H1 (cell line): ENCODE results near the gene DKK1. TPM values are rescaled to one million over a fixed set of nuclear protein-coding genes. Genes with fewer than 3 reads are reported as not detected.

Experiments
- CTCF ChIA-PET: fragments of 300-600 bp; sonication (Branson Sonifier 250); formaldehyde crosslinking; loops from one replicate; lab custom pipeline; 2021; ENCODE audit not compliant: partially characterized antibody; lab: Charles Lee
- POLR2A ChIA-PET: fragments of 300-600 bp; sonication (Branson Sonifier 250); formaldehyde crosslinking; loops from one replicate; lab custom pipeline; 2021; ENCODE audit warnings: inconsistent platforms; ENCODE audit not compliant: partially characterized antibody; lab: Charles Lee
- DNase-seq, 2 experiments: peaks; one replicate each; pipeline versions ENCODE4 v3.0.0 to v3.0.0-alpha.2; 2010 to 2022; ENCODE audit warnings: low spot score in 2 of 2, low read depth in 1 of 2, mixed read lengths in 1 of 2
- FAIRE-seq: peaks from 2 replicates; lab custom pipeline; 2011; peaks lifted over from hg19 to GRCh38; lab: Jason Lieb, UNC
- H2AFZ ChIP-seq: 2 replicates; pipeline ENCODE4 v1.8.1; 2012; ENCODE audit warnings: low read length, inconsistent platforms
- H2AK5ac ChIP-seq: 2 replicates; pipeline ENCODE4 v1.6.1; 2013; ENCODE audit warnings: low read depth, low read length
- H2BK120ac ChIP-seq: replicated peaks from 2 replicates; pipeline ENCODE3; 2013; ENCODE audit warnings: low read depth, low read length, inconsistent platforms
- H2BK12ac ChIP-seq: 2 replicates; pipeline ENCODE4 v1.6.1; 2013; ENCODE audit warnings: low read depth, low read length
- H2BK15ac ChIP-seq: 2 replicates; pipeline ENCODE4 v1.6.1; 2013; ENCODE audit warnings: low read length
- H2BK20ac ChIP-seq: 2 replicates; pipeline ENCODE4 v1.6.1; 2013; ENCODE audit warnings: low read length
- H2BK5ac ChIP-seq: 2 replicates; pipeline ENCODE4 v1.6.1; 2013; ENCODE audit warnings: low read depth, low read length
- H3K14ac ChIP-seq: 2 replicates; pipeline ENCODE4 v1.6.1; 2013; ENCODE audit warnings: inconsistent platforms; ENCODE audit not compliant: insufficient read length
- H3K18ac ChIP-seq: 2 replicates; pipeline ENCODE4 v1.6.1; 2013; ENCODE audit warnings: low read length; ENCODE audit errors: extremely low read depth
- H3K23ac ChIP-seq: 2 replicates; pipeline ENCODE4 v1.6.1; 2013; ENCODE audit warnings: inconsistent platforms; ENCODE audit not compliant: insufficient read length
- H3K23me2 ChIP-seq: 2 replicates; pipeline ENCODE4 v1.6.1; 2013; ENCODE audit warnings: low read depth, low read length
- H3K27ac ChIP-seq: 2 replicates; pipeline ENCODE4 v1.6.1; 2011; ENCODE audit warnings: low read depth, low read length, inconsistent platforms
- H3K27me3 ChIP-seq, 4 experiments: replicated peaks in 1 of 4; 1 replicate in 1 of 4; 2 replicates in 3 of 4; pipeline versions ENCODE4 v1.6.1 to v1.8.1; 2011 to 2013; ENCODE audit warnings: low read length in 3 of 4, mild to moderate bottlenecking in 3 of 4, inconsistent platforms in 2 of 4, mixed read lengths in 2 of 4, moderate library complexity in 1 of 4; ENCODE audit not compliant: control insufficient read depth in 3 of 4, insufficient read depth in 3 of 4; ENCODE audit errors: extremely low read depth in 1 of 4
- H3K36me3 ChIP-seq, 4 experiments: 2 replicates each; pipeline versions ENCODE4 v1.6.1 to v1.8.1; 2011 to 2013; ENCODE audit warnings: mild to moderate bottlenecking in 4 of 4, low read length in 3 of 4, moderate library complexity in 2 of 4, control low read depth in 1 of 4, inconsistent platforms in 1 of 4; ENCODE audit not compliant: insufficient read depth in 4 of 4, control insufficient read depth in 2 of 4
- H3K4ac ChIP-seq: replicated peaks from 2 replicates; pipeline ENCODE3; 2013; ENCODE audit warnings: low read length, low read depth, mixed read lengths, inconsistent platforms; ENCODE audit not compliant: insufficient read length
- H3K4me1 ChIP-seq, 4 experiments: replicated peaks in 1 of 4; 1 replicate in 1 of 4; 2 replicates in 3 of 4; pipeline versions ENCODE4 v1.6.1 to v1.8.1; 2011 to 2013; ENCODE audit warnings: low read length in 3 of 4, inconsistent platforms in 2 of 4, mixed read lengths in 1 of 4; ENCODE audit not compliant: insufficient read depth in 4 of 4, control insufficient read depth in 3 of 4
- H3K4me2 ChIP-seq, 2 experiments: 2 replicates each; pipeline versions ENCODE4 v1.6.1 to v1.8.1; 2011 to 2013; ENCODE audit warnings: low read depth in 2 of 2, low read length in 2 of 2, control low read depth in 1 of 2, inconsistent platforms in 1 of 2, mild to moderate bottlenecking in 1 of 2; ENCODE audit not compliant: insufficient read depth in 1 of 2
- H3K4me3 ChIP-seq, 4 experiments: fragments of 200-600, 300-600 bp in 1 of 4; sonication (generic), shearing (Covaris generic), sonication (Bioruptor Twin) in 1 of 4; 2 replicates each; pipeline versions ENCODE4 v1.5.1 to v1.8.1; 2011 to 2016; ENCODE audit warnings: low read length in 4 of 4, low read depth in 3 of 4, control low read depth in 2 of 4, inconsistent platforms in 2 of 4, mild to moderate bottlenecking in 2 of 4, mixed read lengths in 1 of 4, moderate library complexity in 1 of 4; ENCODE audit not compliant: insufficient read depth in 2 of 4; ENCODE audit errors: extremely low read depth in 1 of 4
- H3K56ac ChIP-seq: replicated peaks from 2 replicates; pipeline ENCODE3; 2013; ENCODE audit warnings: low read depth, mild to moderate bottlenecking, mixed read lengths, low read length, inconsistent platforms; ENCODE audit not compliant: insufficient read length
- H3K79me1 ChIP-seq: 2 replicates; pipeline ENCODE4 v1.6.1; 2013; ENCODE audit warnings: low read depth, low read length, control low read depth
- H3K79me2 ChIP-seq, 2 experiments: 2 replicates each; pipeline versions ENCODE4 v1.6.1 to v1.8.1; 2012 to 2013; ENCODE audit warnings: low read length in 2 of 2, mild to moderate bottlenecking in 2 of 2, inconsistent platforms in 1 of 2; ENCODE audit not compliant: insufficient read depth in 2 of 2, control insufficient read depth in 1 of 2
- H3K9ac ChIP-seq, 4 experiments: replicated peaks in 1 of 4; 1 replicate in 1 of 4; 2 replicates in 3 of 4; pipeline versions ENCODE4 v1.6.1 to v1.8.1; 2011 to 2013; ENCODE audit warnings: low read depth in 3 of 4, low read length in 3 of 4, control low read depth in 2 of 4, mild to moderate bottlenecking in 2 of 4, moderate library complexity in 2 of 4, inconsistent platforms in 1 of 4; ENCODE audit errors: extremely low read depth in 1 of 4
- H3K9me3 ChIP-seq, 2 experiments: 2 replicates each; pipeline versions ENCODE4 v1.6.1 to v1.8.1; 2012 to 2013; ENCODE audit warnings: mild to moderate bottlenecking in 2 of 2, moderate library complexity in 2 of 2, control low read depth in 1 of 2, inconsistent platforms in 1 of 2, low read depth in 1 of 2, low read length in 1 of 2, mixed read lengths in 1 of 2; ENCODE audit not compliant: insufficient read depth in 2 of 2
- H4K20me1 ChIP-seq, 2 experiments: replicated peaks in 1 of 2; 2 replicates each; pipeline versions ENCODE3 to v1.8.1; 2011 to 2013; ENCODE audit warnings: inconsistent platforms in 2 of 2, low read length in 2 of 2, mild to moderate bottlenecking in 1 of 2; ENCODE audit not compliant: insufficient read depth in 2 of 2, control insufficient read depth in 1 of 2
- H4K5ac ChIP-seq: 2 replicates; pipeline ENCODE4 v1.6.1; 2013; ENCODE audit warnings: low read length, low read depth, mixed read lengths, inconsistent platforms; ENCODE audit not compliant: insufficient read length
- H4K8ac ChIP-seq: 2 replicates; pipeline ENCODE4 v1.8.0; 2013; ENCODE audit warnings: mild to moderate bottlenecking, moderate library complexity, low read length, inconsistent platforms; ENCODE audit not compliant: insufficient read depth; ENCODE audit errors: extremely low read depth
- H4K91ac ChIP-seq: replicated peaks from 2 replicates; pipeline ENCODE3; 2013; ENCODE audit warnings: low read length, mixed read lengths, inconsistent platforms; ENCODE audit not compliant: insufficient read length
- MAX ChIP-seq: IDR thresholded peaks from 2 replicates; pipeline ENCODE4 v1.6.1; 2012; ENCODE audit warnings: inconsistent platforms
- WGBS, 2 experiments: shearing (Covaris generic) in 1 of 2; methylation state at CpG; one replicate each; pipeline versions ENCODE4 v1.1.6 to v1.1.7; 2013 to 2015; ENCODE audit warnings: low lambda C conversion rate in 2 of 2, mixed read lengths in 2 of 2, inconsistent platforms in 1 of 2, low coverage in 1 of 2, missing lambda C conversion rate in 1 of 2; ENCODE audit not compliant: insufficient replicate concordance in 2 of 2, insufficient coverage in 1 of 2, insufficient read length in 1 of 2; ENCODE audit errors: extremely low coverage in 1 of 2, missing lambda C conversion rate in 1 of 2; 5-methylcytosine and 5-hydroxymethylcytosine counted together
- polyA plus RNA-seq, 7 experiments: library from polyadenylated mRNA; depleted of rRNA in 3 of 7; stranded (reverse) in 5 of 7; unstranded in 2 of 7; fragments of >200 nt in 5 of 7; fragments of 200-250 nt in 2 of 7; gene quantifications; 1 replicate in 5 of 7; 2 replicates in 1 of 7; 4 replicates in 1 of 7; pipeline versions ENCODE4 v1.2.1 to v1.2.3, GENCODE V29; 2011 to 2013; ENCODE audit warnings: missing spikeins in 2 of 7, mixed read lengths in 2 of 7
- total RNA-seq: library from RNA; stranded (reverse); fragmentation: NEBNext Ultra II Directional; extraction: Animal tissue kit (Norgen Biotek cat#: 25700); gene quantifications from 2 replicates; pipeline ENCODE4 v1.2.1, GENCODE V29; 2021

DKK1 gene
- total and polyA plus RNA-seq, 2 of the 8 experiments (the other 6 are each of a cell fraction or from before 2014, with no cell fraction given) = 0.36 to 0.61 TPM

GRCh38 chr10:52359441-52359840 is 45.4 kb downstream of the DKK1 start:
- Histone ChIP-seq H3K4me1 (no peaks in the 10 kb centered on the region), H4K91ac (no peak overlapping the region), H3K36me3 (no peaks in the 10 kb centered on the region), H3K4me3 (no peak overlapping the region), H2BK120ac (no peak overlapping the region), H3K4ac (no peak overlapping the region), H3K14ac (no peak overlapping the region), H4K8ac (no peak overlapping the region), H2AK5ac (no peak overlapping the region), H2BK15ac (no peak overlapping the region), H2BK12ac (no peak overlapping the region), H3K27me3 (no peaks in the 10 kb centered on the region), H3K18ac (no peak overlapping the region), H2BK20ac (no peak overlapping the region), H3K4me2 (no peak overlapping the region), H3K9ac (no peak overlapping the region), H2BK5ac (no peak overlapping the region), H3K79me1 (no peaks in the 10 kb centered on the region), H3K27ac (no peak overlapping the region), H3K56ac (no peak overlapping the region), H4K5ac (no peak overlapping the region), H3K23me2 (no peaks in the 10 kb centered on the region; the same call in 1 of the 2 replicates), H3K23ac (no peak overlapping the region), H2AFZ (no peak overlapping the region), H3K79me2 (no peaks in the 10 kb centered on the region), H3K9me3 (no peaks in the 10 kb centered on the region), H4K20me1 (no peaks in the 10 kb centered on the region)
- ChIA-PET CTCF (no interaction called here), POLR2A (no interaction called here)
- FAIRE-seq (no peak), DNase-seq (no peak)
- 100% methylated on average over 1 of the region's 1 CpG; no CpG with 5 or more reads in 1 of the 2 experiments for WGBS, 2 experiments
- no peak for TF ChIP-seq MAX
